Mucosa of descending colon (tissue), 3 donors: ENCODE data around the gene PARM1. TPM values are rescaled to one million over a fixed set of nuclear protein-coding genes. Genes with fewer than 3 reads are reported as not detected.

Experiments
- ATAC-seq: fragments of 200-7000 bp; cut with Tn5 transposase; one replicate; pipeline ENCODE4 v1.9.1; 2020; ENCODE audit warnings: mild to moderate bottlenecking, moderate library complexity
- DNase-seq, 3 donors: peaks; one replicate each; pipeline ENCODE4 v3.0.0-alpha.2; 2020
- H3K36me3 ChIP-seq: fragments of 200-600 bp; one replicate; pipeline ENCODE4 v1.8.0; 2021; ENCODE audit warnings: low read depth, mild to moderate bottlenecking
- H3K4me1 ChIP-seq: fragments of 200-600 bp; one replicate; pipeline ENCODE4 v1.8.0; 2021; ENCODE audit warnings: low read depth, mild to moderate bottlenecking
- H3K4me3 ChIP-seq: fragments of 200-600 bp; one replicate; pipeline ENCODE4 v1.8.0; 2021; ENCODE audit warnings: mild to moderate bottlenecking
- H3K9me3 ChIP-seq: fragments of 200-600 bp; one replicate; pipeline ENCODE4 v1.8.0; 2021; ENCODE audit warnings: mild to moderate bottlenecking
- intact Hi-C, 2 donors: fragments of 100-400 bp; cut with DNase I in 1 of 2; cut with micrococcal nuclease in 1 of 2; formaldehyde crosslinking; loops; one replicate each; pipeline versions ENCODE4 v1.11.0 to v1.11.1; 2022; cut with DNase I, micrococcal nuclease
- total RNA-seq, 3 donors: library from RNA; stranded (reverse); fragmentation: NEBNext Ultra II Directional in 2 of 3; extraction: Animal tissue kit (Norgen Biotek cat#: 25700) in 2 of 3; gene quantifications; one replicate each; pipeline versions ENCODE4 v1.2.1 to v1.2.4, GENCODE V29; 2021 to 2023
- TF ChIP-seq, protein P1 (sequence below): fragments of 200-600 bp; IDR thresholded peaks from one replicate; pipeline ENCODE4 v1.8.0; 2022; ENCODE audit warnings: antibody characterized with exemption, mild to moderate bottlenecking
- donor health status: DM: no; HTN: no; CAD: no; lungs with moderate emphysema.
- donor health status: DM: no; HTN: no; CAD: no.
- donor health status: DM: no; HTN: yes; CAD: no.

PARM1 gene
- total RNA-seq, 3 donors from 2014 or later, result 120 to 286 (median 209) TPM

DNA sequence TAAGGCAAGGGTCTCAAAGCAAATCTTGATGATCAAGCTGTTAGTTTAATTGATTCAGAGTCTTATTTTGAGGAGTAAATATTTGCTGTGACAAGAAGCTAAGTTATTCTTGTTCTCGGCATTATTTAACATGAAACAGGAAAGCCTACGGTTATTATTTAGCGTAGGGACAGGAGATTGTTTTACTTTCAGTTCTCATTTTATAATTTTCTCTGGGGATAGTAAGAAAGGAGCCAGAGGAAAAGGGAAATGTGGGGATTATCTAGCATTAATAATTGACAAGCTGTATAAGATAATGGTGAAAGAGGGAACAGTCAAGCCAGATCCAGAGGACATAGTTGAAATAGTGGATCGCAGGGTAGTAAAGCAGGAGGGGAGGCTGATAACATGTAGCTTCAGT lies 39.7 kb upstream of the PARM1 start:
- Histone ChIP-seq H3K4me3 (no peak overlapping the region), H3K36me3 (no peaks in the 10 kb centered on the region), H3K9me3 (no peaks in the 10 kb centered on the region), H3K4me1 (no peaks in the 10 kb centered on the region)
- TF ChIP-seq, protein P1, sequence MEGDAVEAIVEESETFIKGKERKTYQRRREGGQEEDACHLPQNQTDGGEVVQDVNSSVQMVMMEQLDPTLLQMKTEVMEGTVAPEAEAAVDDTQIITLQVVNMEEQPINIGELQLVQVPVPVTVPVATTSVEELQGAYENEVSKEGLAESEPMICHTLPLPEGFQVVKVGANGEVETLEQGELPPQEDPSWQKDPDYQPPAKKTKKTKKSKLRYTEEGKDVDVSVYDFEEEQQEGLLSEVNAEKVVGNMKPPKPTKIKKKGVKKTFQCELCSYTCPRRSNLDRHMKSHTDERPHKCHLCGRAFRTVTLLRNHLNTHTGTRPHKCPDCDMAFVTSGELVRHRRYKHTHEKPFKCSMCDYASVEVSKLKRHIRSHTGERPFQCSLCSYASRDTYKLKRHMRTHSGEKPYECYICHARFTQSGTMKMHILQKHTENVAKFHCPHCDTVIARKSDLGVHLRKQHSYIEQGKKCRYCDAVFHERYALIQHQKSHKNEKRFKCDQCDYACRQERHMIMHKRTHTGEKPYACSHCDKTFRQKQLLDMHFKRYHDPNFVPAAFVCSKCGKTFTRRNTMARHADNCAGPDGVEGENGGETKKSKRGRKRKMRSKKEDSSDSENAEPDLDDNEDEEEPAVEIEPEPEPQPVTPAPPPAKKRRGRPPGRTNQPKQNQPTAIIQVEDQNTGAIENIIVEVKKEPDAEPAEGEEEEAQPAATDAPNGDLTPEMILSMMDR, result no peak
- no peak for DNase-seq
- intact Hi-C loops, result no loop called here
- no peak for ATAC-seq

DNA sequence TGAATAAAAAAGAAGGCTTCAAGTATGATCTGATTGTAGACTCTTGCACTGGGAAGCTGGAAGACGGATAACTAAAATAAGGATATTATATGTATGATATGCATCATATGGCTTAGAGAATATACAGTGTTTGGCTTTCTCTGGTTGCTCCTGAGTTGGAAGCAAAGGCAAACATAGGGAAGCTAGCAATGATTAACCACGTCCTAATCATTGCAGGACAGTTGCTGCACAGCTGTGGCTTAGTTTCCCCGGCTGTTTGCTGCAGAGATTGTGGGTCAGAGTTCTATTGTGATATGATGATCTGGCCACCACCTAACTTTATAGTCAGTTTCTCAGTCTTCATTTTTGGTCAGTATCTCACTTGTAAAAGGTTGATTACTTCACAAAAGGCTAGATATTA lies 36.3 kb upstream of the PARM1 start:
- TF ChIP-seq, protein P1, result no peak
- Histone ChIP-seq H3K4me1 (no peaks in the 10 kb centered on the region), H3K9me3 (no peaks in the 10 kb centered on the region), H3K4me3 (no peak overlapping the region), H3K36me3 (no peaks in the 10 kb centered on the region)
- ATAC-seq (peak; percentile 27), DNase-seq (no peak)
- intact Hi-C loops, result no loop called here

DNA sequence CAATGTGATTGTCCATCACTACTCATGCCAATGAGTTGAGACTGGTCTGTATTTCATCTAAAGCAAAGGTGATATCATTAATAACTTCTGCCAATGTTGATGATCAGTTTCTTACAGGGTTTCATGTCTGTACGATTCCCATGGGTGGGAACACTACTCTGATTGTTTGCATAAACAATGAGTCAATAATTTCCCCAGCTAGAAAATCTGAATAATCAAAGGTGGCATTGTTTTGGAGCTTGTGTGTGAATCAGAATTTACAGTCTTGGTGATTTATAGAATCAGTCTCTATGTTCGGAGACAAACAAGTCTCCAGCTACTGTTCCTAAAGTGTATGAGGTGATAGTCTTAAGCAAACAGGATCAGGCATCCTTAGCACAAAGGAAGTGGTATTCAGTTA lies 35.5 kb upstream of the PARM1 start:
- ATAC-seq (no peak), DNase-seq (no peak)
- H3K4me3 ChIP-seq, result no peak overlapping the region
- TF ChIP-seq, protein P1, result no peak
- H3K4me1 ChIP-seq, result no peaks in the 10 kb centered on the region
- intact Hi-C loops, result no loop called here
- H3K36me3 ChIP-seq, result no peaks in the 10 kb centered on the region
- no peaks in the 10 kb centered on the region for H3K9me3 ChIP-seq

DNA sequence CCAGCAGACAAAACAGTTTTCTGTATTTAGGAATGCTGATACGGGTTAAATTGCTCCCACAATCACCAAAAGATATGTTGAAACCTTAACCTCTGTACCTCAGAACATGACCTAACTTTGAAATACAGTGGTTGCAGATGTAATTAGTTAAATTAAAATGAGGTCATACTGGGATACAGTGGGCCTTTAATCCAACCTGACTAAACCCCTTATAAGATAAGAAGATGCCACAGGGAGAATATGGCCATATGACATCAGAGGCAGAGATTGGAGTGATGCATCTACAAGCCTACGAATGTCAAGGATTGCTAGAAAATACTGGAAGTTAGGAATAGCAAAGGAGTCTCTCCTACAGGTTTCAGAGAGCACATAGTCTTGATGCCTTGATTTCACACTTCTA lies 32.1 kb upstream of the PARM1 start:
- no peaks in the 10 kb centered on the region for H3K4me1 ChIP-seq
- no peak overlapping the region for H3K4me3 ChIP-seq
- no peak for DNase-seq
- no peak for ATAC-seq
- H3K36me3 ChIP-seq, result no peaks in the 10 kb centered on the region
- no peaks in the 10 kb centered on the region for H3K9me3 ChIP-seq
- TF ChIP-seq, protein P1, result no peak
- intact Hi-C loops, result no loop called here

DNA sequence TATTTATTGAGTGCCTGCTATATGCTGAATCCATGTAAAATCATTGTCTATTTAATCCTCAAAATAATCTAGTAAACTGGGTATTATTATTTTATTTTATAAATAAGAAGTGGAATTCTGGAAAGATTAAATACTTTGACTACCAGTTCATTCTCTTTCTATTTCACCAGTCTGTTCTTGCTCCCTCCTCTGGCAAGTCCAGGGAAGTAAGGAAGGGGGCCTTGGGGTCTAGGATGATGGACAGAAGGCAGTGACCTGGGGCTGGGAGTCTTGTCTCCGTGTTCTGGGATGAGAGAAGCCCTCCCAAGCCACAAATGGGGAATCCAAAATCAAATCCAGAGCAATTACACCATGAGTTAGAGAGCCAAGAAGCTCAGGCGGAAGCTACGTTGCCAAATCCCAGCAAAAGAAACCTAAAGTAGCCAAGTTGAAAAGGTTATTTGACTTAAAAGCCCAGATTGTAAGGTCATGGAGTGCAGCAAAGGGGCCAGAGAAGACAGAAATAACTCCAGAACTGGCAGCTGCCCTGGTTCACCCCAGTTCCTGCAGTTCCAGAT lies 28.3 kb upstream of the PARM1 start:
- intact Hi-C loops, result no loop called here
- TF ChIP-seq, protein P1, result no peak
- ATAC-seq (no peak), DNase-seq (no peak)
- no peaks in the 10 kb centered on the region for H3K4me1 ChIP-seq
- H3K9me3 ChIP-seq, result no peaks in the 10 kb centered on the region
- H3K36me3 ChIP-seq, result no peaks in the 10 kb centered on the region
- H3K4me3 ChIP-seq, result no peak overlapping the region

DNA sequence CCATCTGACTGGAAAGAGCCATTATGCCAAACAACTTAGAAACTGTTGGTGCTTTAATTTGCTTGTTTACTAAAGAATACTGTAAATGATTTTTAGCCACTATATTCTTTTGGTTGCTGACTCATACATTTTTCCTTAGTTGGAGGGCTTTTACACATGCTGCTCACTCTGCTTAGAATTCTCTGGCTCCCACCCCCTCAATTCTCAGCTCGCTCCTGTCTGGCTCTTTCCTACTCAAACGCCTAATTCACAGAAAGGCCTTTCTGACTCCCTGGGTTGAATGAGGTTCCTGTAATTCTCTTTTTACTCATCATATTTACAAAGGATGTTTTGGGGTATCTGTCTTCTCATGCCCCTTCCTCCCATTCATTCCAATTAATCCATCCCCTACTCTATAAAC lies 26.1 kb upstream of the PARM1 start:
- Histone ChIP-seq H3K36me3 (no peaks in the 10 kb centered on the region), H3K4me1 (no peaks in the 10 kb centered on the region), H3K4me3 (no peak overlapping the region), H3K9me3 (no peaks in the 10 kb centered on the region)
- TF ChIP-seq, protein P1, result no peak
- ATAC-seq (no peak), DNase-seq (no peak)
- intact Hi-C loops, result no loop called here
